Measurements from ENCODE around the gene CASP10.

GRCh38 chr2:201275990-201276389 lies 93.0 kb downstream of the CASP10 start:
- TF ChIP-seq CTCF (IDR thresholded peaks at IDR 0.05) (no peak), POLR2A (IDR thresholded peaks at IDR 0.05) (no peak)
